GM12865 (cell line): ENCODE data around the gene C6orf47.

Experiments
- DNase-seq: peaks from one replicate; pipeline ENCODE4 v3.0.0; 2010; ENCODE audit warnings: low read depth
- H3K4me3 ChIP-seq: 2 replicates; pipeline ENCODE4 v1.5.1; 2011; ENCODE audit warnings: mild to moderate bottlenecking, low read depth, low read length, control low read depth
- CTCF ChIP-seq: IDR thresholded peaks from 2 replicates; pipeline ENCODE4 v1.5.1; 2011; ENCODE audit warnings: low read length, control low read depth, low read depth, inconsistent platforms; ENCODE audit not compliant: insufficient read depth; ENCODE audit errors: missing control alignments

Gene C6orf47

GRCh38 chr6:31676904-31677303, 16.3 kb upstream of the C6orf47 start:
- no peak for TF ChIP-seq CTCF
- H3K4me3 ChIP-seq: no peak overlapping the region
- no peak for DNase-seq

GRCh38 chr6:31676322-31676903, 15.8 kb upstream of the C6orf47 start:
- TF ChIP-seq CTCF: no peak
- H3K4me3 ChIP-seq: no peak overlapping the region
- no peak for DNase-seq

GRCh38 chr6:31669676-31670075, 9.1 kb upstream of the C6orf47 start, which contains the start of gene LY6G5B:
Gene LY6G5B (plus strand): TSS chr6:31669976. CDS start chr6:31670951, 975 bp downstream.
- no peak for TF ChIP-seq CTCF
- no peak for DNase-seq

GRCh38 chr6:31666337-31666965, 5.9 kb upstream of the C6orf47 start:
- no peak for DNase-seq
- no peak for TF ChIP-seq CTCF

More at GRCh38 chr6:31669676-31670075, 9.1 kb upstream of the C6orf47 start, which contains the start of gene LY6G5B:
- no peak within 1 kb of the TSS for H3K4me3 ChIP-seq

GRCh38 chr6:31665501-31666336, 5.1 kb upstream of the C6orf47 start, which contains the start of gene CSNK2B:
Gene CSNK2B (plus strand): TSS chr6:31666080. CDS start chr6:31666832, 752 bp downstream.
- H3K4me3 ChIP-seq: peak within 1 kb of the TSS; percentile 96
- DNase-seq: peak; percentile 98
- no peak for TF ChIP-seq CTCF

More at GRCh38 chr6:31666337-31666965, 5.9 kb upstream of the C6orf47 start:
- peak overlapping the region; percentile 96 for H3K4me3 ChIP-seq

- no peak for TF ChIP-seq CTCF
- DNase-seq: peak; percentile 97
- H3K4me3 ChIP-seq: peak within 1 kb of the TSS; percentile 65
Measured at GRCh38 chr6:31664790-31665500, 4.4 kb upstream of the C6orf47 start, which contains the start of gene GPANK1. Gene GPANK1 (minus strand): TSS chr6:31664997. CDS start chr6:31664478, 519 bp downstream.
